HCT116 (cell line): ENCODE data around the gene NCMAP.
"Not testable (repeated sequence)": the region's sequence is repeated elsewhere in the genome, so short reads cannot be mapped to it uniquely, and the experiment has no call there.

Source experiments
- JUND ChIP-seq: IDR thresholded peaks from 2 replicates; pipeline ENCODE4 v1.6.1; 2012
- SP1 ChIP-seq: IDR thresholded peaks from 2 replicates; pipeline ENCODE4 v1.6.1; 2012; ENCODE audit warnings: low read depth
- TF ChIP-seq, protein P1 (sequence below): IDR thresholded peaks from 2 replicates; pipeline ENCODE4 v1.6.1; 2012; ENCODE audit warnings: low read depth
- TF ChIP-seq, protein P2 (sequence below): IDR thresholded peaks from 2 replicates; pipeline ENCODE4 v1.6.1; 2012

DNA sequence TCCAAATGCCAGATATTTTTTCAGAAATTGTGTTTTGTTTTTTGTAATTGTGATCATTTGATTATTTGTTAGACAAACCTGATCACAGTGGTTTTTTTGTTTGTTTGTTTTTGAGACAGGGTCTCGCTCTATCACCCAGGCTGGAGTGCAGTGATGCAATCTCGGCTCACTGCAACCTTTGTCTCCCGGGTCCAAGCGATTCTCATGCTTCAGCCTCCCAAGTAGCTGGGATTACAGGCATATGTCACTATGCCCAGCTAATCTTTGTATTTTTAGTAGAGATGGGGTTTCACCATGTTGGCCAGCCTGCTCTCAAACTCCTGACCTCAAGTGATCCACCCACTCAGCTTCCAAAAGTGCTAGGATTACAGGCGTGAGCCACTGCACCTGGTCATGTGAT lies 6.7 kb upstream of the NCMAP start:
- TF ChIP-seq, protein P1, sequence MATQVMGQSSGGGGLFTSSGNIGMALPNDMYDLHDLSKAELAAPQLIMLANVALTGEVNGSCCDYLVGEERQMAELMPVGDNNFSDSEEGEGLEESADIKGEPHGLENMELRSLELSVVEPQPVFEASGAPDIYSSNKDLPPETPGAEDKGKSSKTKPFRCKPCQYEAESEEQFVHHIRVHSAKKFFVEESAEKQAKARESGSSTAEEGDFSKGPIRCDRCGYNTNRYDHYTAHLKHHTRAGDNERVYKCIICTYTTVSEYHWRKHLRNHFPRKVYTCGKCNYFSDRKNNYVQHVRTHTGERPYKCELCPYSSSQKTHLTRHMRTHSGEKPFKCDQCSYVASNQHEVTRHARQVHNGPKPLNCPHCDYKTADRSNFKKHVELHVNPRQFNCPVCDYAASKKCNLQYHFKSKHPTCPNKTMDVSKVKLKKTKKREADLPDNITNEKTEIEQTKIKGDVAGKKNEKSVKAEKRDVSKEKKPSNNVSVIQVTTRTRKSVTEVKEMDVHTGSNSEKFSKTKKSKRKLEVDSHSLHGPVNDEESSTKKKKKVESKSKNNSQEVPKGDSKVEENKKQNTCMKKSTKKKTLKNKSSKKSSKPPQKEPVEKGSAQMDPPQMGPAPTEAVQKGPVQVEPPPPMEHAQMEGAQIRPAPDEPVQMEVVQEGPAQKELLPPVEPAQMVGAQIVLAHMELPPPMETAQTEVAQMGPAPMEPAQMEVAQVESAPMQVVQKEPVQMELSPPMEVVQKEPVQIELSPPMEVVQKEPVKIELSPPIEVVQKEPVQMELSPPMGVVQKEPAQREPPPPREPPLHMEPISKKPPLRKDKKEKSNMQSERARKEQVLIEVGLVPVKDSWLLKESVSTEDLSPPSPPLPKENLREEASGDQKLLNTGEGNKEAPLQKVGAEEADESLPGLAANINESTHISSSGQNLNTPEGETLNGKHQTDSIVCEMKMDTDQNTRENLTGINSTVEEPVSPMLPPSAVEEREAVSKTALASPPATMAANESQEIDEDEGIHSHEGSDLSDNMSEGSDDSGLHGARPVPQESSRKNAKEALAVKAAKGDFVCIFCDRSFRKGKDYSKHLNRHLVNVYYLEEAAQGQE = not testable (repeated sequence)
- TF ChIP-seq SP1, JUND: not testable (repeated sequence)
- TF ChIP-seq, protein P2, sequence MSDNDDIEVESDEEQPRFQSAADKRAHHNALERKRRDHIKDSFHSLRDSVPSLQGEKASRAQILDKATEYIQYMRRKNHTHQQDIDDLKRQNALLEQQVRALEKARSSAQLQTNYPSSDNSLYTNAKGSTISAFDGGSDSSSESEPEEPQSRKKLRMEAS = not testable (repeated sequence)
